ENCODE results near the gene IQCN. TPM values are rescaled to one million over a fixed set of nuclear protein-coding genes. Genes with fewer than 3 reads are reported as not detected.

Gene IQCN
- total and polyA plus RNA-seq, 2 of the 4 experiments (the other 2 are of a cell fraction) = 0.18 to 0.67 TPM

DNA sequence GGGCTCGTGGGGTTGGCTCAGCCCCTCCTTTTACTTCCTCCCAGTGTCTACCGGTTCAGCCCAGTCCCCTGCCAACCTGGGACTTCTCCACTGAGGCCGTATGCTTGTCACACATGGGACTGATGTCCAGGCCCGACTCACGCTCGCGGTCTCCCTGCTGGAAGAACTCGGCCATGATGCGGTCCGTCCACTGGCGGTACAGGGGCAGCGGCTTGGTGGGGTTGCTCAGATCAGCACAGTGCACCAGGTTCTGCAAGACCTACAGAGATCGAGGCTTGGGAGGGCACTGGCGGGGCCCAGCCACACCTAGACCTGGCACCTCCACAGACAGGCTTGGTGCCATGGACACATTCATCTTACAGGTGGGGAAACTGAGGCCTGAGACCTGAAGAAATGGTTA is 62.6 kb downstream of the IQCN start:
- H3K27me3 ChIP-seq (ENCODE audit: control insufficient read depth, insufficient read depth, low read length) = no peaks in the 10 kb centered on the region
- H3K56ac ChIP-seq (ENCODE audit: extremely low read depth, insufficient read depth, low read length) = no peak overlapping the region
- no peak overlapping the region for H4K5ac ChIP-seq (ENCODE audit: low read depth, low read length)
- no peak overlapping the region for H2BK120ac ChIP-seq (ENCODE audit: low read depth, low read length)
- H3K9me3 ChIP-seq (ENCODE audit: control insufficient read depth, insufficient read depth, low read length) = no peaks in the 10 kb centered on the region
- H3K4me3 ChIP-seq (ENCODE audit: insufficient read depth, low read depth, low read length) = no peak overlapping the region
- peaks cover 9% of the 10 kb centered on the region; the same call in 1 of the 2 replicates for H3K9me1 ChIP-seq (ENCODE audit: insufficient read depth, low read length)
- dilution Hi-C loops (cut with HindIII; ENCODE audit: low sequenced_read_pairs, unreplicated experiment) (no loop called here), intact Hi-C loops (cut with micrococcal nuclease) (no loop called here), in situ Hi-C loops (cut with MboI; ENCODE audit: low sequenced_read_pairs) (no loop called here)
- no peak overlapping the region for H2BK20ac ChIP-seq (ENCODE audit: low read depth, low read length)
- TF ChIP-seq CHD1 (IDR thresholded peaks at IDR 0.05; ENCODE audit: low read depth, low read length) (no peak), MAZ (IDR thresholded peaks at IDR 0.05; ENCODE audit: borderline replicate concordance, low read depth, low read length) (no peak), MAFK (IDR thresholded peaks at IDR 0.05; ENCODE audit: low read depth, low read length) (no peak), SMC3 (IDR thresholded peaks at IDR 0.05; ENCODE audit: low read depth, low read length) (no peak), MXI1 (IDR thresholded peaks at IDR 0.05; ENCODE audit: borderline replicate concordance, low read depth, low read length) (no peak), CEBPB (IDR thresholded peaks at IDR 0.05; ENCODE audit: low read depth, low read length) (no peak), BHLHE40 (IDR thresholded peaks at IDR 0.05; ENCODE audit: low read depth, low read length) (no peak), RAD21 (IDR thresholded peaks at IDR 0.05; ENCODE audit: low read length) (no peak), NFE2L2 (IDR thresholded peaks at IDR 0.05; ENCODE audit: low read depth, low read length) (no peak)
- TF ChIP-seq, protein P1, sequence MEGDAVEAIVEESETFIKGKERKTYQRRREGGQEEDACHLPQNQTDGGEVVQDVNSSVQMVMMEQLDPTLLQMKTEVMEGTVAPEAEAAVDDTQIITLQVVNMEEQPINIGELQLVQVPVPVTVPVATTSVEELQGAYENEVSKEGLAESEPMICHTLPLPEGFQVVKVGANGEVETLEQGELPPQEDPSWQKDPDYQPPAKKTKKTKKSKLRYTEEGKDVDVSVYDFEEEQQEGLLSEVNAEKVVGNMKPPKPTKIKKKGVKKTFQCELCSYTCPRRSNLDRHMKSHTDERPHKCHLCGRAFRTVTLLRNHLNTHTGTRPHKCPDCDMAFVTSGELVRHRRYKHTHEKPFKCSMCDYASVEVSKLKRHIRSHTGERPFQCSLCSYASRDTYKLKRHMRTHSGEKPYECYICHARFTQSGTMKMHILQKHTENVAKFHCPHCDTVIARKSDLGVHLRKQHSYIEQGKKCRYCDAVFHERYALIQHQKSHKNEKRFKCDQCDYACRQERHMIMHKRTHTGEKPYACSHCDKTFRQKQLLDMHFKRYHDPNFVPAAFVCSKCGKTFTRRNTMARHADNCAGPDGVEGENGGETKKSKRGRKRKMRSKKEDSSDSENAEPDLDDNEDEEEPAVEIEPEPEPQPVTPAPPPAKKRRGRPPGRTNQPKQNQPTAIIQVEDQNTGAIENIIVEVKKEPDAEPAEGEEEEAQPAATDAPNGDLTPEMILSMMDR (conservative IDR thresholded peaks at IDR 0.05; ENCODE audit: low read depth, low read length) = no peak
- H3K4ac ChIP-seq (ENCODE audit: low read depth, low read length) = no peak overlapping the region
- peak overlapping the region; percentile 49 for H2AFZ ChIP-seq (replicated peaks; ENCODE audit: low read length, poor library complexity)
- H3K23ac ChIP-seq (ENCODE audit: low read depth, low read length) = no peak overlapping the region
- no TSS peak for BruUV-seq (replicated peaks)
- ChIA-PET POLR2A (ENCODE audit: unreplicated experiment) (no interaction called here), CTCF (interaction anchor here (0.6 kb wide), 1 partner anchor 815 kb away, joined by 3 read pairs; no protein-coding TSS in a partner anchor)
- no peak overlapping the region for H4K91ac ChIP-seq (ENCODE audit: insufficient read depth, low read depth, low read length)
- no peak overlapping the region for H3K18ac ChIP-seq (ENCODE audit: low read depth, low read length)
- H3K14ac ChIP-seq (replicated peaks; ENCODE audit: low read depth, low read length) = no peak overlapping the region
- H4K8ac ChIP-seq (ENCODE audit: low read depth in 2 of 2, low read length in 2 of 2) = no peak overlapping the region
- H2AK5ac ChIP-seq (ENCODE audit: low read depth, low read length) = peak overlapping the region; percentile 15; the same call in 1 of the 2 replicates
- no peak overlapping the region for H3K9ac ChIP-seq (ENCODE audit: low read depth, low read length)
- H3K36me3 ChIP-seq (ENCODE audit: control insufficient read depth, insufficient read depth, low read length) = no peaks in the 10 kb centered on the region; the same call in 1 of the 2 replicates
- H2BK15ac ChIP-seq (ENCODE audit: low read depth, low read length) = no peak overlapping the region
- no peak overlapping the region for H2AK9ac ChIP-seq (replicated peaks; ENCODE audit: low read depth, low read length, poor library complexity)
- H3K4me2 ChIP-seq (ENCODE audit: low read depth, low read length) = no peak overlapping the region
- H4K20me1 ChIP-seq (ENCODE audit: insufficient read depth, low read length) = no peaks in the 10 kb centered on the region
- H3K79me1 ChIP-seq (ENCODE audit: low read depth in 1 of 2, low read length in 2 of 2) = peaks cover 0 to 9% of the 10 kb centered on the region in 2 experiments; a peak in 2 of 4 replicates
- ATAC-seq (ENCODE audit: low read depth) (no peak), DNase-seq (no peak)
- H3K4me1 ChIP-seq (ENCODE audit: control insufficient read depth, insufficient read depth, low read length) = peaks cover 7% of the 10 kb centered on the region
- no peak overlapping the region for H3K27ac ChIP-seq (ENCODE audit: insufficient read depth, low read length)
- WGBS, 2 experiments (ENCODE audit: extremely low coverage in 2 of 2, insufficient read length in 1 of 2) = 95% methylated on average over 7 of the region's 14 CpGs; no CpG with 5 or more reads in 1 of the 2 experiments
- no peak overlapping the region for H2BK5ac ChIP-seq (ENCODE audit: low read depth, low read length, poor library complexity, severe bottlenecking)

Measured in IMR-90 (cell line).